SK-N-SH (cell line): ENCODE measurements around the gene SBDS.
"Not testable (repeated sequence)": the region's sequence is repeated elsewhere in the genome, so short reads cannot be mapped to it uniquely, and the experiment has no call there.

Source experiments
- CTCF ChIP-seq: fragments of 200-600 bp; sonication (generic); IDR thresholded peaks from 2 replicates; pipeline ENCODE4 v1.6.1; 2017; ENCODE audit warnings: antibody characterized with exemption, mild to moderate bottlenecking, moderate library complexity
- MAX ChIP-seq: IDR thresholded peaks from 2 replicates; pipeline ENCODE4 v1.4.0; 2012; ENCODE audit warnings: low read depth
- POLR2AphosphoS5 ChIP-seq: IDR thresholded peaks from 2 replicates; pipeline ENCODE4 v1.6.1; 2012; ENCODE audit warnings: low read depth, low read length
- RFX5 ChIP-seq: IDR thresholded peaks from 2 replicates; pipeline ENCODE4 v1.6.1; 2012; ENCODE audit warnings: mild to moderate bottlenecking, improper control_type of control experiment, low read length
- SIN3A ChIP-seq: IDR thresholded peaks from 2 replicates; pipeline ENCODE4 v1.6.1; 2012; ENCODE audit warnings: low read depth, mild to moderate bottlenecking, low read length, moderate library complexity, borderline replicate concordance
- USF1 ChIP-seq: IDR thresholded peaks from 2 replicates; pipeline ENCODE4 v1.4.0; 2012; ENCODE audit warnings: low read depth, borderline replicate concordance
- TF ChIP-seq, protein P1 (sequence below): fragments of 150-350 bp; IDR thresholded peaks from 2 replicates; pipeline ENCODE4 v1.6.1; 2017; ENCODE audit warnings: antibody characterized with exemption, low read length, low read depth, borderline replicate concordance

DNA sequence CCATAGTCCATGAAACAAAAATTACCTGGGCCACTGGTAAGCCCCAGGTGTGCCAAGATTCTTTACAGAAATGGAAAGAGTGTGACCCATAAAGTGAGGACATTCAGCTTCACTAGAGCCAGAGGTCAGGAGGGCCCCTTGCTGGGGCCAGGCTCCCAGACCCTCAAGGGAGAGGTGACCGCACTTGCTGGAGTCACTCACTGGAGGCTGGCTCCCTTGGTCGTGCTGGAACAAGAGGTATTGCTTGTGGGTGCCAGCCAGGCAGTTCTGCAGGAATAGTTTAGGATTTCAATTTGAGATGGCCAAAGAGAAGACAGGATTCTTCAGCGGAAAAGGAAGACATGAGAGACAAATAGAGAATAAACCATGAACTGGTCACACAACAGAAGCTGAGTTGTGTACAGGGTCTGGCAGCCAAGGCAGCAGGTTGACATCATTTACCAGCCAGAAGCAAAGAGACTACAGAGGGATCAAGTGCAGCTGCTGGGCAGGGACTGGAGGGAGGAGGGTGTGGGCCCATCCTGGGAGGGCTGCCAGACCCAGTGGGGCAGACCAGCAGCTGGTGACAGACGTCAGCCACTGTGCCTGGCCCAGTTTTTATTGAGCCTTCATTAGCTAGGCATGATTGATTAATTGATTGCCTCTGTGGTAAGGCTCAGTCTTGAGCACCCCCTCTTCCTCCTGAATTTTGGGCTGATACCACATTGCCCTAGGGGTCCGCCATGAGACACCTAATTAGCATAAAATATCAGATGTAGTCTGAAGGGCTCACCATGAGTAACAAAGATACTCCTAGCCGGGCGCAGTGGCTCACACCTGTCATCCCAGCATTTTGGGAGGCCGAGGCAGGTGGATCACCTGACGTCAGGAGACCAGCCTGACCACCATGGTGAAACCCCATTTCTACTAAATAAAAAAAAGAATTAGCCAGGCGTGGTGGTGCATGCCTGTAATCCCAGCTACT is 41.3 kb upstream of the SBDS start:
- not testable (repeated sequence) for TF ChIP-seq POLR2AphosphoS5, CTCF, RFX5, MAX, USF1, SIN3A
- TF ChIP-seq, protein P1, sequence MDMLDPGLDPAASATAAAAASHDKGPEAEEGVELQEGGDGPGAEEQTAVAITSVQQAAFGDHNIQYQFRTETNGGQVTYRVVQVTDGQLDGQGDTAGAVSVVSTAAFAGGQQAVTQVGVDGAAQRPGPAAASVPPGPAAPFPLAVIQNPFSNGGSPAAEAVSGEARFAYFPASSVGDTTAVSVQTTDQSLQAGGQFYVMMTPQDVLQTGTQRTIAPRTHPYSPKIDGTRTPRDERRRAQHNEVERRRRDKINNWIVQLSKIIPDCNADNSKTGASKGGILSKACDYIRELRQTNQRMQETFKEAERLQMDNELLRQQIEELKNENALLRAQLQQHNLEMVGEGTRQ: not testable (repeated sequence)
